Adrenal gland (tissue), 5 donors: ENCODE data around the gene SPINT2.

Experiments
- POLR2A ChIP-seq, 2 donors: fragments of 450-650 bp; IDR thresholded peaks; one replicate each; pipeline ENCODE4 v1.6.1; 2017; ENCODE audit warnings: antibody characterized with exemption in 2 of 2, mild to moderate bottlenecking in 2 of 2, moderate library complexity in 1 of 2
- TF ChIP-seq, protein P1 (sequence below), 6 experiments: fragments of 450-650 bp in 4 of 6; fragments of 200-600 bp in 2 of 6; sonication (generic) in 1 of 6; IDR thresholded peaks; 1 replicate in 5 of 6; 2 replicates in 1 of 6; pipeline versions ENCODE4 v1.5.1 to v1.8.0; 2016 to 2021; ENCODE audit warnings: antibody characterized with exemption in 6 of 6, mild to moderate bottlenecking in 2 of 6, moderate library complexity in 1 of 6
- donor health status: DM: no; HTN: no; CAD: no.

DNA sequence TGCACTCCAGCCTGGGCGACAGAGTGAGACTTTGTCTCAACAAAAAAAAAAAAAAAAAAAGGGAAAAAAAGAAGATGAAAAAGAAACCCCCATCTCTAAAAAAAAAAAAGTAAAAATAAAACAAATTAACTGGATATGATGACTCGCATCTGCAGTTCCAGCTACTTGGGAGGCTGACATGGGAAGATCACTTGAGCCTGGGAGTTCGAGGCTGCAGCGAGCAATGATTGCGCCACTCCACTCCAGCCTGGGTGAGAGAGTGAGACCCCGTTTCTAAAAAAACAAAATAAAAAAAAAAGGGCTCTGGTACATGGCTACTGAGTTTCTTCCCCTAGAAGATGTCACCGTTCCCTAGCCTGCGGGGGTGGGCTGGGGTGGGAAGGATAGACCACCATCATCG, 68.9 kb downstream of the SPINT2 start:
- TF ChIP-seq, protein P1, sequence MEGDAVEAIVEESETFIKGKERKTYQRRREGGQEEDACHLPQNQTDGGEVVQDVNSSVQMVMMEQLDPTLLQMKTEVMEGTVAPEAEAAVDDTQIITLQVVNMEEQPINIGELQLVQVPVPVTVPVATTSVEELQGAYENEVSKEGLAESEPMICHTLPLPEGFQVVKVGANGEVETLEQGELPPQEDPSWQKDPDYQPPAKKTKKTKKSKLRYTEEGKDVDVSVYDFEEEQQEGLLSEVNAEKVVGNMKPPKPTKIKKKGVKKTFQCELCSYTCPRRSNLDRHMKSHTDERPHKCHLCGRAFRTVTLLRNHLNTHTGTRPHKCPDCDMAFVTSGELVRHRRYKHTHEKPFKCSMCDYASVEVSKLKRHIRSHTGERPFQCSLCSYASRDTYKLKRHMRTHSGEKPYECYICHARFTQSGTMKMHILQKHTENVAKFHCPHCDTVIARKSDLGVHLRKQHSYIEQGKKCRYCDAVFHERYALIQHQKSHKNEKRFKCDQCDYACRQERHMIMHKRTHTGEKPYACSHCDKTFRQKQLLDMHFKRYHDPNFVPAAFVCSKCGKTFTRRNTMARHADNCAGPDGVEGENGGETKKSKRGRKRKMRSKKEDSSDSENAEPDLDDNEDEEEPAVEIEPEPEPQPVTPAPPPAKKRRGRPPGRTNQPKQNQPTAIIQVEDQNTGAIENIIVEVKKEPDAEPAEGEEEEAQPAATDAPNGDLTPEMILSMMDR (IDR thresholded peaks at IDR 0.05): no peak
- TF ChIP-seq POLR2A (IDR thresholded peaks at IDR 0.05): no peak
